Skeletal muscle tissue (tissue), 5 donors: ENCODE data around the gene AGBL1. TPM values are rescaled to one million over a fixed set of nuclear protein-coding genes. Genes with fewer than 3 reads are reported as not detected.
"Not testable (repeated sequence)": the region's sequence is repeated elsewhere in the genome, so short reads cannot be mapped to it uniquely, and the experiment has no call there.

Experiments
- H3K27ac ChIP-seq: one replicate; pipeline ENCODE4 v1.7.0; 2013; ENCODE audit warnings: mild to moderate bottlenecking, low read depth, low read length, inconsistent platforms
- H3K27me3 ChIP-seq, 3 donors: one replicate each; pipeline ENCODE4 v1.7.0; 2013; ENCODE audit warnings: low read length in 3 of 3; ENCODE audit not compliant: control insufficient read depth in 3 of 3, insufficient read depth in 3 of 3
- H3K36me3 ChIP-seq, 3 donors: one replicate each; pipeline ENCODE4 v1.7.0; 2013; ENCODE audit warnings: low read length in 3 of 3; ENCODE audit not compliant: control insufficient read depth in 3 of 3, insufficient read depth in 3 of 3
- H3K4me1 ChIP-seq, 3 donors: one replicate each; pipeline ENCODE4 v1.7.0; 2013; ENCODE audit warnings: low read length in 3 of 3, mild to moderate bottlenecking in 3 of 3; ENCODE audit not compliant: control insufficient read depth in 3 of 3, insufficient read depth in 3 of 3
- H3K4me3 ChIP-seq, 3 donors: one replicate each; pipeline ENCODE4 v1.7.0; 2013; ENCODE audit warnings: low read length in 3 of 3
- H3K9ac ChIP-seq, 3 donors: one replicate each; pipeline ENCODE4 v1.7.0; 2013; ENCODE audit warnings: low read length in 3 of 3, mild to moderate bottlenecking in 3 of 3, moderate library complexity in 2 of 3, low read depth in 1 of 3
- H3K9me3 ChIP-seq, 3 donors: one replicate each; pipeline ENCODE4 v1.7.0; 2013; ENCODE audit warnings: low read length in 3 of 3; ENCODE audit not compliant: control insufficient read depth in 3 of 3
- small RNA-seq: library from RNA; depleted of rRNA; stranded (forward); fragments of <200 nt; gene quantifications from one replicate; pipeline ENCODE3, GENCODE V24; 2014
- total RNA-seq: library from RNA; depleted of rRNA; stranded (reverse); fragments of >200 nt; gene quantifications from one replicate; pipeline ENCODE4 v1.2.3, GENCODE V29; 2014
- donor health status: Osteomylitis.

The AGBL1 gene
- total RNA-seq, 1 donor from 2014 or later = 31.3 TPM

GRCh38 chr15:87034886-87035285 is 955.2 kb downstream of the AGBL1 start:
- no peaks in the 10 kb centered on the region for H3K9me3 ChIP-seq
- H3K36me3 ChIP-seq = no peaks in the 10 kb centered on the region
- H3K4me3 ChIP-seq = no peak overlapping the region
- no peak overlapping the region for H3K9ac ChIP-seq
- H3K27ac ChIP-seq = no peak overlapping the region
- H3K27me3 ChIP-seq = no peaks in the 10 kb centered on the region
- H3K4me1 ChIP-seq = no peaks in the 10 kb centered on the region

- H3K27ac ChIP-seq = no peak overlapping the region
- no peak overlapping the region for H3K9ac ChIP-seq
- no peaks in the 10 kb centered on the region for H3K36me3 ChIP-seq
- no peak overlapping the region for H3K4me3 ChIP-seq
- no peaks in the 10 kb centered on the region for H3K9me3 ChIP-seq
- H3K4me1 ChIP-seq = no peaks in the 10 kb centered on the region
- no peaks in the 10 kb centered on the region for H3K27me3 ChIP-seq
Observed at GRCh38 chr15:87038404-87038803, 958.7 kb downstream of the AGBL1 start.

DNA sequence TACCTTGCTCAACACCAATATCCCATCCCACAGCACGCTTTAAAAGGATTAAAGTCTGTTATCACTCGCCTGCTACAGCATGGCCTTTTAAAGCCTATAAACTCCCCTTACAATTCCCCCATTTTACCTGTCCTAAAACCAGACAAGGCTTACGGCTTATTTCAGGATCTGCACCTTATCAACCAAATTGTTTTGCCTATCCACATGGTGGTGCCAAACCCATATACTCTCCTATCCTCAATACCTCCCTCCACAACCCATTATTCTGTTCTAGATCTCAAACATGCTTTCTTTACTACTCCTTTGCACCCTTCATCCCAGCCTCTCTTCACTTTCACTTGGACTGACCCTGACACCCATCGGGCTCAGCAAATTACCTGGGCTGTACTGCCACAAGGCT is 962.9 kb downstream of the AGBL1 start:
- not testable (repeated sequence) for H3K27me3 ChIP-seq, H3K4me1 ChIP-seq, H3K9me3 ChIP-seq, H3K9ac ChIP-seq, H3K27ac ChIP-seq, H3K4me3 ChIP-seq, H3K36me3 ChIP-seq

DNA sequence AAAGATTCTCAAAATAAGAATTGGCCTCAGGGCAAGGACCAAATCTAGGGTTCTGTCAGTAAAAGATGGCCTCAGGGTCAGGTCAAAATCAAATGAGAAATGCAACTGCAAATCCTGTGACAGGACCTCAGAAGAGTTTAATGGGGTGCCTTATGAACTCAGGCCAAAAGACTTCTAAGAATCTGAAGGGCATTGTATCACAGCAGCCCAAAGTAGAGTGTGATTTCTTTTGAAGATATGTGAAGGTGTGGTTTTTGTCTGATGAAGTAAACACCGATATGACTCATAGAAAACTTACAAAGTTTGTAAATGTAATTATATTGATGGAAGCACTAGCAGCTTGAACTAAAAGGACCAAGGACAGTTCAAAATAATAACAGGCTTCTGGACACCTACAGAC is 966.1 kb downstream of the AGBL1 start:
- H3K4me1 ChIP-seq = no peaks in the 10 kb centered on the region
- H3K4me3 ChIP-seq = no peak overlapping the region
- no peaks in the 10 kb centered on the region for H3K27me3 ChIP-seq
- H3K9me3 ChIP-seq = no peaks in the 10 kb centered on the region
- no peak overlapping the region for H3K9ac ChIP-seq
- no peak overlapping the region for H3K27ac ChIP-seq
- H3K36me3 ChIP-seq = no peaks in the 10 kb centered on the region

DNA sequence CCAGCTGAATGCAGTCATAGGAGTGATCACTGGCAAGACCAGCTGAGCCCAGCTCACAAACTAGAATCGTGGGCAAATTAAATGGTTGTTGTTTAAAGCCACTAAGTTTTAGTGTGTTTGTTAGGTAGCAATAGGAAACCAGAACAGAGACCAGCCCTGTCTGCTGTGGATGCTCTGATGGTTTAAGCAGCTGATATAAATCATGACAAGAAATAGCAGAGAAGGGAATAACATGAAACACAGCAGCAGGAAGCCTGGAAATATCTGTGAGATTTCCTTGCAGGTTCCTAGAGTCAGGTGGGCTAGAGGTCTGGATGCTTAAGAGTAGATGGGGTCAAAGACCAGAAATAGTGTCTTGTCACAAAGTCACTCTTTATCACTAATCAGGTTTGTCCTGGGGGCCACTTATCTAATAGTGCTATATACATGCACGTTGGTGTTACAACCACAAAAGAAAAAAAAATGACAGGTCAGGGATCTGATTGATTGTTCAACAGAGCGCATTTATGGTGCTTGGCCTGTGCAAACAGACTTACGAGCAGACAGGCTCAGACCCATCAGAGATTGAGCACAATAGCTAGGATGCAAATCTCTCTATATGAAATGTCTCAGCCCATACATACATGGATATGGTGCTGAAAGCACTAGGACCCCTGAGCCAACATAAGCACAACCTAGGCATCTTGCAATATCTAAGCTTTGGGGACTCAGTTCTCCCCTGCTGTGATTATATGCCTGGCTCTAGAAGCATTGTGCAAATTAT is 967.7 kb downstream of the AGBL1 start:
- Histone ChIP-seq H3K27me3 (no peaks in the 10 kb centered on the region), H3K36me3 (no peaks in the 10 kb centered on the region), H3K4me1 (no peaks in the 10 kb centered on the region), H3K9ac (no peak overlapping the region), H3K4me3 (no peak overlapping the region), H3K27ac (no peak overlapping the region), H3K9me3 (no peaks in the 10 kb centered on the region)

Small RNA genes within 50 kb of the gene (small RNA-seq; reads per million reads assigned to genes)
- gene RF00284 (not detected), gene RNA5SP400 (not detected)
